ENCODE measurements around the gene USP24.

- TF ChIP-seq EZH2 (IDR thresholded peaks at IDR 0.05; ENCODE audit: low read length) (no peak), CTCF (optimal IDR thresholded peaks at IDR 0.05 in 1 of 3, IDR thresholded peaks at IDR 0.05 in 1 of 3, conservative IDR thresholded peaks at IDR 0.05 in 1 of 3; ENCODE audit: extremely low read depth in 1 of 3, insufficient read depth in 2 of 3, low read length in 3 of 3) (no peak)
Measured at GRCh38 chr1:55120538-55120937, 94.6 kb downstream of the USP24 start.

Measured in keratinocyte (primary cell).